H9 (cell line): ENCODE results near the gene CYB561D1. TPM values are rescaled to one million over a fixed set of nuclear protein-coding genes. Genes with fewer than 3 reads are reported as not detected.
A peak's percentile ranks its signal among the peaks of the same experiment; 100 is the strongest.

ENCODE experiments used
- DNase-seq: peaks from one replicate; pipeline ENCODE4 v3.0.0-alpha.2; 2017
- H2AFZ ChIP-seq: one replicate; pipeline ENCODE4 v1.6.1; 2013; ENCODE audit warnings: mild to moderate bottlenecking, low read length, control low read depth, moderate library complexity
- H2AK5ac ChIP-seq: 2 replicates; pipeline ENCODE4 v1.6.1; 2013; ENCODE audit warnings: low read length, control low read depth, mixed read lengths; ENCODE audit not compliant: insufficient read length
- H2BK120ac ChIP-seq: one replicate; pipeline ENCODE4 v1.6.1; 2013; ENCODE audit warnings: low read depth, mild to moderate bottlenecking, low read length, control low read depth, inconsistent platforms; ENCODE audit not compliant: poor library complexity, severe bottlenecking
- H2BK12ac ChIP-seq: 2 replicates; pipeline ENCODE4 v1.6.1; 2013; ENCODE audit warnings: low read length, control low read depth, mixed read lengths, low read depth; ENCODE audit not compliant: insufficient read length
- H2BK15ac ChIP-seq: 2 replicates; pipeline ENCODE4 v1.6.1; 2013; ENCODE audit warnings: low read depth, low read length, control low read depth
- H2BK20ac ChIP-seq: one replicate; pipeline ENCODE4 v1.6.1; 2013; ENCODE audit warnings: low read depth, mild to moderate bottlenecking, low read length, control low read depth, inconsistent platforms; ENCODE audit not compliant: poor library complexity, severe bottlenecking
- H2BK5ac ChIP-seq: 2 replicates; pipeline ENCODE4 v1.6.1; 2013; ENCODE audit warnings: low read length, control low read depth, mixed read lengths; ENCODE audit not compliant: insufficient read length
- H3K14ac ChIP-seq: 2 replicates; pipeline ENCODE4 v1.6.1; 2013; ENCODE audit warnings: low read length, control low read depth; ENCODE audit not compliant: insufficient read depth
- H3K18ac ChIP-seq: 2 replicates; pipeline ENCODE4 v1.6.1; 2013; ENCODE audit warnings: low read depth, mild to moderate bottlenecking, mixed read lengths, low read length, control low read depth; ENCODE audit not compliant: insufficient read length
- H3K23ac ChIP-seq: 2 replicates; pipeline ENCODE4 v1.6.1; 2013; ENCODE audit warnings: low read length, control low read depth, mixed read lengths, low read depth; ENCODE audit not compliant: insufficient read length
- H3K23me2 ChIP-seq: 2 replicates; pipeline ENCODE4 v1.6.1; 2013; ENCODE audit warnings: low read depth, mild to moderate bottlenecking, mixed read lengths, low read length, control low read depth; ENCODE audit not compliant: insufficient read length, poor library complexity, severe bottlenecking
- H3K27ac ChIP-seq: 2 replicates; pipeline ENCODE4 v1.5.1; 2013; ENCODE audit warnings: low read length, control low read depth, mixed read lengths, low read depth; ENCODE audit not compliant: insufficient read length
- H3K27me3 ChIP-seq: 2 replicates; pipeline ENCODE4 v1.6.1; 2013; ENCODE audit warnings: low read length, control low read depth, inconsistent platforms; ENCODE audit not compliant: insufficient read depth
- H3K4ac ChIP-seq: 2 replicates; pipeline ENCODE4 v1.6.1; 2013; ENCODE audit warnings: low read depth, mild to moderate bottlenecking, control low read depth, inconsistent platforms, low read length, moderate library complexity
- H3K4me1 ChIP-seq: 2 replicates; pipeline ENCODE4 v1.6.1; 2013; ENCODE audit warnings: low read length, control low read depth, inconsistent platforms; ENCODE audit not compliant: insufficient read depth
- H3K4me2 ChIP-seq: 2 replicates; pipeline ENCODE4 v1.6.1; 2013; ENCODE audit warnings: low read length, control low read depth, mixed read lengths; ENCODE audit not compliant: insufficient read length, insufficient read depth
- H3K56ac ChIP-seq: 2 replicates; pipeline ENCODE4 v1.6.1; 2013; ENCODE audit warnings: low read depth, mild to moderate bottlenecking, mixed read lengths, low read length, control low read depth; ENCODE audit not compliant: insufficient read length
- H3K79me1 ChIP-seq: 2 replicates; pipeline ENCODE4 v1.6.1; 2013; ENCODE audit warnings: low read depth, mild to moderate bottlenecking, moderate library complexity, low read length, control low read depth, inconsistent platforms; ENCODE audit not compliant: insufficient read depth, poor library complexity, severe bottlenecking
- H3K79me2 ChIP-seq: 2 replicates; pipeline ENCODE4 v1.6.1; 2013; ENCODE audit warnings: low read length, control low read depth, inconsistent platforms; ENCODE audit not compliant: insufficient read depth
- H3K9ac ChIP-seq: 2 replicates; pipeline ENCODE4 v1.6.1; 2013; ENCODE audit warnings: low read length, control low read depth, mixed read lengths; ENCODE audit not compliant: insufficient read length; ENCODE audit errors: extremely low read depth
- H3K9me3 ChIP-seq: one replicate; pipeline ENCODE4 v1.6.1; 2013; ENCODE audit warnings: low read depth, low read length, inconsistent platforms; ENCODE audit not compliant: control insufficient read depth
- H3T11ph ChIP-seq: one replicate; pipeline ENCODE4 v1.6.1; 2013; ENCODE audit warnings: mild to moderate bottlenecking, low read length, control low read depth, inconsistent platforms
- H4K20me1 ChIP-seq: one replicate; pipeline ENCODE4 v1.6.1; 2013; ENCODE audit not compliant: control insufficient read depth, insufficient read length, insufficient read depth
- H4K5ac ChIP-seq: 2 replicates; pipeline ENCODE4 v1.6.1; 2013; ENCODE audit warnings: low read depth, mild to moderate bottlenecking, mixed read lengths, low read length, control low read depth; ENCODE audit not compliant: insufficient read length
- H4K8ac ChIP-seq: replicated peaks from 2 replicates; pipeline ENCODE4 v1.6.1; 2013; ENCODE audit warnings: low read length, control low read depth, mixed read lengths, low read depth; ENCODE audit not compliant: insufficient read length
- H4K91ac ChIP-seq: 2 replicates; pipeline ENCODE4 v1.6.1; 2013; ENCODE audit warnings: low read depth, mild to moderate bottlenecking, moderate library complexity, mixed read lengths, low read length, control low read depth; ENCODE audit not compliant: insufficient read length
- H3K27ac Mint-ChIP-seq, 3 experiments: 2 replicates in 2 of 3; 3 replicates in 1 of 3; pipeline ENCODE4 v1.8.0; 2020 to 2021; ENCODE audit warnings: mixed read lengths in 3 of 3, mild to moderate bottlenecking in 1 of 3, moderate library complexity in 1 of 3
- H3K27me3 Mint-ChIP-seq: 2 replicates; pipeline ENCODE4 v1.8.0; 2021; ENCODE audit warnings: low read depth, mild to moderate bottlenecking, moderate library complexity, mixed read lengths
- H3K36me3 Mint-ChIP-seq, 3 experiments: 2 replicates in 2 of 3; 3 replicates in 1 of 3; pipeline ENCODE4 v1.8.0; 2020 to 2021; ENCODE audit warnings: low read depth in 3 of 3, mixed read lengths in 3 of 3; ENCODE audit not compliant: insufficient read depth in 1 of 3
- H3K4me1 Mint-ChIP-seq, 2 experiments: 2 replicates each; pipeline ENCODE4 v1.8.0; 2020; ENCODE audit warnings: mixed read lengths in 2 of 2
- H3K4me3 Mint-ChIP-seq, 2 experiments: 2 replicates in 1 of 2; 3 replicates in 1 of 2; pipeline ENCODE4 v1.8.0; 2020 to 2021; ENCODE audit warnings: mild to moderate bottlenecking in 2 of 2, mixed read lengths in 2 of 2, moderate library complexity in 1 of 2
- H3K9me3 Mint-ChIP-seq, 2 experiments: 2 replicates in 1 of 2; 3 replicates in 1 of 2; pipeline ENCODE4 v1.8.0; 2020; ENCODE audit warnings: mild to moderate bottlenecking in 2 of 2, mixed read lengths in 2 of 2, moderate library complexity in 1 of 2
- WGBS: extraction: QIAGEN DNeasy Blood & Tissue Kit; methylation state at CpG from one replicate; pipeline ENCODE4 v1.1.7; 2013; ENCODE audit warnings: missing lambda C conversion rate, low lambda C conversion rate, mixed read lengths; ENCODE audit not compliant: insufficient read length; ENCODE audit errors: extremely low coverage; 5-methylcytosine and 5-hydroxymethylcytosine counted together
- total RNA-seq: library from RNA; stranded (reverse); gene quantifications from 2 replicates; pipeline ENCODE4 v1.2.1, GENCODE V29; 2021
- TF ChIP-seq, protein P1 (sequence below): fragments of 200-600 bp; sonication (generic); conservative IDR thresholded peaks from 3 replicates; pipeline ENCODE4 v1.8.0; 2021; ENCODE audit warnings: antibody characterized with exemption, mild to moderate bottlenecking

Gene CYB561D1
- total RNA-seq, 1 experiment from 2014 or later = 6.5 TPM

DNA sequence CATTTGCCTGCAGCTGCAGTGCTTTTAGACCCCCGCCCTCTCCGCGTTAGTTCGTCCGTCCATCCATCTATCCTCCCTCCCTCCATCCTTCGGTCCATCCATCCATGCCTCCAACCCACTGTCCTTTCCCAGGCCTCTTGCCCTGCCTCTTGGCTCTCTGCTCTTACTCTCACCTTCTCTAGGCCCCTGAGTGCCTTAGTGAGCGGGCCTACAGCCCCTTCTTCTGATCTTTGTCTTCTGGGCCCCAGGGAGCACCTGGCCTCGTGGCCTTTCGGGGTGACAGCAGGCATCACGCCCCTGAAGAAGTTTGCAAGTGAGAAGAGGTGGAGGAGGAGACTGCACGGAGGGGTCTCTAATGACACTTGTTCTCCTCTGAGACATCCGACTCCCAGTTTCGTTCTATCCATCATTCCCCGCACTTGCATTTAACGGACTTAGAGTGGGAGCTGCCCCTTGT lies 9.3 kb upstream of the CYB561D1 start:
- DNase-seq = peak; percentile 66
- Histone ChIP-seq H3K23ac (no peak overlapping the region), H3K27me3 (no peaks in the 10 kb centered on the region), H3K4me2 (peak overlapping the region; percentile 97), H4K20me1 (no peaks in the 10 kb centered on the region), H3K27ac (no peak overlapping the region), H2BK15ac (no peak overlapping the region), H2BK120ac (no peak overlapping the region), H2AFZ (no peak overlapping the region), H3K4ac (no peak overlapping the region), H3T11ph (no peak overlapping the region), H2BK12ac (no peak overlapping the region), H3K79me2 (no peaks in the 10 kb centered on the region), H2BK20ac (no peak overlapping the region), H3K4me1 (peaks cover 2% of the 10 kb centered on the region; the same call in 1 of the 2 replicates), H3K18ac (no peak overlapping the region), H2AK5ac (no peak overlapping the region), H3K79me1 (no peaks in the 10 kb centered on the region), H4K91ac (no peak overlapping the region), H4K8ac (no peak overlapping the region), H3K14ac (no peak overlapping the region), H3K23me2 (peaks cover 15% of the 10 kb centered on the region), H3K56ac (no peak overlapping the region), H2BK5ac (no peak overlapping the region), H3K9me3 (no peaks in the 10 kb centered on the region), H4K5ac (no peak overlapping the region), H3K9ac (peak overlapping the region; percentile 13)
- Mint-ChIP-seq H3K4me1 (peaks cover 19 to 30% of the 10 kb centered on the region in 2 experiments), H3K36me3 (peaks cover 5 to 35% (median 11%) of the 10 kb centered on the region in 3 experiments; a peak in 6 of 7 replicates), H3K9me3 (no peaks in the 10 kb centered on the region; a peak in 1 of 5 replicates), H3K27me3 (peaks cover 20% of the 10 kb centered on the region), H3K4me3 (peak overlapping the region; percentile 86 to 91), H3K27ac (peak overlapping the region in 2 of 3 experiments; percentile 7 to 38; a peak in 3 of 7 replicates)
- no CpG with 5 or more reads among the region's 15 CpGs for WGBS
- TF ChIP-seq, protein P1, sequence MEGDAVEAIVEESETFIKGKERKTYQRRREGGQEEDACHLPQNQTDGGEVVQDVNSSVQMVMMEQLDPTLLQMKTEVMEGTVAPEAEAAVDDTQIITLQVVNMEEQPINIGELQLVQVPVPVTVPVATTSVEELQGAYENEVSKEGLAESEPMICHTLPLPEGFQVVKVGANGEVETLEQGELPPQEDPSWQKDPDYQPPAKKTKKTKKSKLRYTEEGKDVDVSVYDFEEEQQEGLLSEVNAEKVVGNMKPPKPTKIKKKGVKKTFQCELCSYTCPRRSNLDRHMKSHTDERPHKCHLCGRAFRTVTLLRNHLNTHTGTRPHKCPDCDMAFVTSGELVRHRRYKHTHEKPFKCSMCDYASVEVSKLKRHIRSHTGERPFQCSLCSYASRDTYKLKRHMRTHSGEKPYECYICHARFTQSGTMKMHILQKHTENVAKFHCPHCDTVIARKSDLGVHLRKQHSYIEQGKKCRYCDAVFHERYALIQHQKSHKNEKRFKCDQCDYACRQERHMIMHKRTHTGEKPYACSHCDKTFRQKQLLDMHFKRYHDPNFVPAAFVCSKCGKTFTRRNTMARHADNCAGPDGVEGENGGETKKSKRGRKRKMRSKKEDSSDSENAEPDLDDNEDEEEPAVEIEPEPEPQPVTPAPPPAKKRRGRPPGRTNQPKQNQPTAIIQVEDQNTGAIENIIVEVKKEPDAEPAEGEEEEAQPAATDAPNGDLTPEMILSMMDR = no peak
